Activated CD4-positive, alpha-beta T cell treated with anti-CD3 and anti-CD28 coated beads, Interleukin-2, amount 50 U/mL, for 4 hours (primary cell): ENCODE measurements around the gene COPS2.
"Not testable (repeated sequence)": the region's sequence is repeated elsewhere in the genome, so short reads cannot be mapped to it uniquely, and the experiment has no call there.

Source experiments
- DNase-seq, 2 experiments: peaks; one replicate each; pipeline ENCODE4 v3.0.0-alpha.2; 2020

The COPS2 gene

GRCh38 chr15:49101536-49101935 is 53.9 kb downstream of the COPS2 start:
- no peak for DNase-seq

DNA sequence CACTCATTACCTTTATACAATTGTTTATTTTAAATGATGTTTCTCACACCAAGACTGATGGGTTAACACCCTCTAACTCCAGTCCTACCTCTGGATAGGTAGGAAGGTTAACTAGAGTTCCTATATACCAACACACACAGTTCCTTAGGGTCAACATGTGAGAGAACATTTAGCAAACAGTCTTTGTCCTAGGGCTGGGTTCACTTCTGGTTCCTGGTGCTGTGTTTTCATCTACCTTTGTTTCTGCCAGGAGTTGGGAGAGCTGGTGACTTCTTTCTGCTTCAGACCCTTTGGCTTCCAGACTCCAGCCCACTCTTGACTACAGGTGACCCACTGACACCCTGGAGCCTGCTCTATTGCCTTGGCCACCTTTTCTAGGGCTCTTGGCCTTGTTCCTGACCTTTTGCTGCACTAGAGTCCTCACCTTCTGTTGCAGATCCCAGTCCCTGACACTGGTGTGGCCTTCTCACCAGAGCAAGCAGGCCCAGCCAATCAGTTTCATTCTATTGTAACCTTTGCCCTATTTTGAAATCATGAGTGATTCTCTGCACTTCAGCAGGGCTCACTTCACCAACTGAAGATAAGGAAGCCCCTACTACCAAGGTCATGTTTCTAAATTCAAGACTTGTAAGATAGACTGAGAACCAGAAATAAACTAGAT is 59.2 kb downstream of the COPS2 start:
- DNase-seq = no peak

- no peak for DNase-seq
Measured at GRCh38 chr15:49094923-49095322, 60.5 kb downstream of the COPS2 start.

DNA sequence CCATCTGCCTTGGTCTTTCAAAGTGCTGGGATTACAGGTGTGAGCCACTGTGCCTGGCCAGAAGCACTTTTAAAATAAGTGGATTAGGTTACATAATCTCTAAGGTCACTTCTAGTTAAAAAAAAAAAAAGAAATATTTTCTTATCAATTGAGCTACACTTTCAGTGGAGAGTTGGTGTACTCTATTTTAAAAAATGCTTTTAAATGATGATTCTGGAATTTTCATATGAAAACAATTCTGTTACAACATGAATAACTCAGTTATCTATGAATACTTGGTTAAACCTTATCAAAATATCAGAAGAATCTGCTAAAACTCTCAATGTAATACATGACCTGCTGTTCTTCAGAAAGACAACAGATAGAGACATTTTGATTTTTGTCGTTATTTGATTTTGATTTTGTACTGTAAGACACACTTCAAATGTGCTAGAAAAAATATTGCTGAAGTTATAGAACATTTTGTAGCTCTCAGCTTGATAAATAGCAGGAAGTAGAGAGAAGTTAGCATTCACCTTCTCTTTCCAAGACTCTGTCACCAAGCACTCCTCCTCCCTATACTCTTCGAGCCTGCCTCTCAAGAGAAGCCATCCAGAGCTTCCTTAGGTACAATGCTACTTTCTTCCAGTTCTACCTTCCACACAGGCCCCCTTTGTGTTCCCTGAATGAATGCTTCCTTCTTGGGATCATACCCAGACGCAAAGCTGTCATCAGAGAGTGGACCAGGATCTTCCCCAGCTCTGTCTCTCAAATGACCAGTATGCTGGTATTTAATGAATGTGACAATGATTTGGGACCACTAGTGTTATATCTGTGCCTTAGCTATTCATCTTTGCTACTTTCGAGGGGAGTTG is 61.9 kb downstream of the COPS2 start:
- DNase-seq = no peak

- no peak for DNase-seq
Measured at GRCh38 chr15:49088996-49089395, 66.4 kb downstream of the COPS2 start.

- DNase-seq = no peak
Measured at GRCh38 chr15:49085696-49086459, 69.5 kb downstream of the COPS2 start.

DNA sequence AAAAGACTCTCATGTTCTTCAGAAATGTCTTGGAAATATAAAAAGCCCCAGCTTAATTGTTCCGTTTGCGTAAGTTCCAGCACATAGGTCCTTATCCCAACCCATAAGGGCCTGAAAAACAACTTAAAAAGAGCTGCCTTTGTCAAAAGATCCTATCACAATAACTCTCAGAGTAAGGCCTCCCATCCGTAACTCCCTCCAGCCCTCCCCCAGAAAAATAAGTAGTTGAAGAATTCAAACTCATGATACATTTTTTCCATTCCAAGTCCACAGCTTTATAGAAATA is 71.2 kb downstream of the COPS2 start:
- no peak for DNase-seq

DNA sequence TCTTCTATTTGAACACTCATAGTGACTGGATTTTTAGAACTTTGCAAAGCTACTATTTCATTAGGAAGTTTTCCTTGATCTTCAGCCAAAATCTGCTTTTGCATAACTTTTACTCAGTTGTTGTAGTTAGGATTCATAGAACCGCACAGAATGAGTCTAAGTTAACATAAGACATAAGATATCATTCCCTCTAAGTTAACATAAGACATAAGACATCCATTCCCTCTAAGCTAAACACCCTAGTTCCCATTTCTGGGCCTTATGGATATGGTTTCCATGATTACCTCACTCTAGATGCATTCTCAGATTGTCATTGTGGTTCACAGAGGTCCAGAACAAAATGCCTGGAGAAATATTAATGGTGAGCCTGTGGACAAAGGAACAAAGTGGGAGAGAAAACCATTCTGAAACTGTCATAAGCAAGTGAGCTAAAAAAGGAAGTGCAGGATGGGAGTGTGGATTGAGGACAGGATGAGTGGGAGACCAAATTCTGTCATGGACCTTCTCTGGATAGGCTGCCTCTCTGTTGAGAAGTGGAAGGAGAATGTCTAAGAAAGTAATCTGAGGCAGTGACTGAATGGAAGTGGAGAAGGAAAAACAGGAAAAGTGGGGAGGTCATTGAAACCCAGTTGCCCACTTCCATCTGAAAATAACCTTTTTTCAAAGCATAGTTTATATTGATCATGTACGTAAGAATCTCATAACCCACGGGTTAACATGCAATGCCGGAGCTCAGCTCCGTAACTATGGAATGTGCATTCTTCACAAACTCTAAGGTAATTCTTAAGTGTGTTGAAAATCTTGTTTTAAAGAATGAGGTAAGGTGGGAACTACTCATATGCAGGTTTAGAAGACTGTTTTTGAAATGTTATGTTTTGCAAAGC is 71.8 kb downstream of the COPS2 start:
- DNase-seq = no peak

DNA sequence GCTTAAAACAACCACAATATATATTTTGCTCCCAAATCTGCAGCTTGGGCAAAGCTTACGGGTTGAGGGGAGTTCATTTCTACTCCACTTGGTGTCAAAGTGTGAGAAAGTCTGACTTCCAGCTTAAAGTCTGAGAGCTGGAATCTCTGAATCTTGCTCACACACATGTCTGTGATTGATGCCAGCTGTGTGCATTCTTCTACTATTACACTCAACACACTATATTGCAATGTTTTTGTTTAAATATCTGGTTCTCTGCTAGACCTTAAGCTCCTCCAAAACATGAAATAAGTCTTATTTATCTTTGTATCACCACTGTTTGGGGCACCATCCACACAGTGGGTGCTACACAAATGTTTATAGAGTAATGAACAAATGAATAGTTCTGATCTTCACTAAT is 72.4 kb downstream of the COPS2 start:
- no peak for DNase-seq

- DNase-seq = no peak
Measured at GRCh38 chr15:49079340-49080039, 75.9 kb downstream of the COPS2 start.

DNA sequence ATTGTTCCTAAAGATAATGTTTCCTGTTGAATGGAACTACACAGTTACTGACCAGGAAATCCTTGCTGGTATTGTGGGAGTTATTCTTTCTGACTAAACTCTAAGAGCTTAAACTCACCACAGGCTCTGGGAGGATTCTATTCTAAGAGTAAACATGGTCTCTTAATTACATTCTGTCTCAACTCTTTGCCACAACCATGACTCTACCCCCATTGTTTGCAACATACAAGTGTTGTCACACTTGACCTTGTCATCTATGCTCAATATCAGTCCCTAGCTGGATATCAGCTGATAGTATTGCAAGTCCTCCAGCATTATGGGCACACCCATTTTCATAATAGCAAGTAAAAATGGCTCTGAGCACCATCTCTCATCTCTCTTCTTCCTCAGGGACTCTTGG is 79.5 kb downstream of the COPS2 start:
- no peak for DNase-seq

DNA sequence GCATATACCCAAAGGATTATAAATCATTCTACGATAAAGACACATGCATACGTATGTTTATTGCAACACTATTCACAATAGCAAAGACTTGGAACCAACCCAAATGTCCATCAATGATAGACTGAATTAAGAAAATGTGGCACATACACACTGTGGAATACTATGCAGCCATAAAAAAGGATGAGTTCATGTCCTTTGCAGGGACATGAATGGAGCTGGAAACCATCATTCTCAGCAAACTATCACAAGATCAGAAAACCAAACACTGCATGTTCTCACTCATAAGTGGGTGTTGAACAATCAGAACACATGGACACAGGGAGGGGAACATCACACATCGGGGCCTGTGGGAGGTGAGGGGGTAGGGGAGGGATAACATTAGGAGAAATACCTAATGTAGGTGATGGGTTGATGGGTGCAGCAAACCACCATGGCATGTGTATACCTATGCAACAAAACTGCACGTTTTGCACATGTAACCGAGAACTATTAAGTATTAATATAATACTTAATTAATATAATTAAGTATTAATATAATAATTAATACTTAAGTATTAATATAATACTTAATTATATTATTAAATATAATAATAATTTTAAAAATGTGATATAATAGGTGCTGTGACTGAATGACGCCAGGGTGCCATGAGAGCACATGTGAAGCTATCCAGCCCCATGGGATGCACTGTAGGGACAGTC is 80.7 kb downstream of the COPS2 start:
- not testable (repeated sequence) for DNase-seq
